Peyer's patch (tissue), 4 donors: Measurements from ENCODE around the gene ZFYVE26. TPM values are rescaled to one million over a fixed set of nuclear protein-coding genes. Genes with fewer than 3 reads are reported as not detected.

ENCODE experiments used
- DNase-seq, 3 donors: peaks; one replicate each; pipeline ENCODE4 v3.0.0-alpha.2; 2017 to 2019
- H3K27ac ChIP-seq, 4 donors: fragments of 200-600 bp; sonication (generic); one replicate each; pipeline ENCODE4 v1.5.1; 2016 to 2019
- H3K27me3 ChIP-seq, 2 donors: fragments of 200-600 bp; sonication (generic); one replicate each; pipeline ENCODE4 v1.5.1; 2019
- H3K36me3 ChIP-seq, 3 donors: fragments of 200-600 bp; sonication (generic); one replicate each; pipeline ENCODE4 v1.5.1; 2016 to 2019
- H3K4me1 ChIP-seq, 4 donors: fragments of 200-600 bp; sonication (generic); one replicate each; pipeline ENCODE4 v1.5.1; 2016 to 2019
- H3K4me3 ChIP-seq, 4 donors: fragments of 200-600 bp; sonication (generic); 1 replicate in 3 of 4; 2 replicates in 1 of 4; pipeline ENCODE4 v1.5.1; 2016 to 2019; ENCODE audit warnings: mild to moderate bottlenecking in 1 of 4
- H3K9me3 ChIP-seq, 4 donors: fragments of 200-600 bp; sonication (generic); one replicate each; pipeline ENCODE4 v1.5.1; 2016 to 2019; ENCODE audit warnings: mild to moderate bottlenecking in 1 of 4
- POLR2A ChIP-seq, 2 donors: fragments of 450-650 bp; IDR thresholded peaks; one replicate each; pipeline ENCODE4 v1.5.1; 2017; ENCODE audit warnings: antibody characterized with exemption in 2 of 2, mild to moderate bottlenecking in 2 of 2, moderate library complexity in 2 of 2
- total RNA-seq, 4 donors: library from RNA; depleted of rRNA; stranded (reverse); fragments of >200 nt; gene quantifications; one replicate each; pipeline ENCODE4 v1.1.0, GENCODE V29; 2016
- TF ChIP-seq, protein P1 (sequence below), 6 experiments: fragments of 450-650 bp in 4 of 6; fragments of 200-600 bp in 2 of 6; sonication (generic) in 1 of 6; IDR thresholded peaks; one replicate each; pipeline ENCODE4 v1.5.1; 2017 to 2019; ENCODE audit warnings: antibody characterized with exemption in 6 of 6, mild to moderate bottlenecking in 3 of 6, moderate library complexity in 1 of 6

The ZFYVE26 gene
- total RNA-seq, 4 donors from 2014 or later = 27.5 to 48.7 (median 42.6) TPM

DNA sequence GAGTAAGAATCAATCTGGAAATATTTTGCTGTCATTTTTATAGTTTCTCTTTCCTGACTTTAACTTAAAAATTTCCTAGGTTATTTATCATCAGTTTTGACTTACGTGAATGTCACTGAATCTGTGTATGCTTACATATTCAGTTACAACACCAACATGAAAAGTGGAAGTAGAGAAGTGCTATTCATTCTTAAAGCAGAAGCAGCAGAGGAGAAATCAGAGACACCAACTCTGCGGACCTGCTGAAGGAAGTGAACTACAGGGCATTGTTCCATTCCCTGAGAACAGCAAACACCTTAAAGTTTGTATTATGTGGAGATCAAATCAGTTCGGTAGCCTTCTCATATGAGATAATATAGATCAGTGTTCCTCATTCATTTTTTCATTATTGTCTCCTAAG lies 37.3 kb upstream of the ZFYVE26 start:
- Histone ChIP-seq H3K4me3 (no peak overlapping the region), H3K27me3 (no peaks in the 10 kb centered on the region), H3K27ac (no peak overlapping the region), H3K9me3 (no peaks in the 10 kb centered on the region), H3K4me1 (no peaks in the 10 kb centered on the region), H3K36me3 (no peaks in the 10 kb centered on the region)
- no peak for DNase-seq
- TF ChIP-seq, protein P1, sequence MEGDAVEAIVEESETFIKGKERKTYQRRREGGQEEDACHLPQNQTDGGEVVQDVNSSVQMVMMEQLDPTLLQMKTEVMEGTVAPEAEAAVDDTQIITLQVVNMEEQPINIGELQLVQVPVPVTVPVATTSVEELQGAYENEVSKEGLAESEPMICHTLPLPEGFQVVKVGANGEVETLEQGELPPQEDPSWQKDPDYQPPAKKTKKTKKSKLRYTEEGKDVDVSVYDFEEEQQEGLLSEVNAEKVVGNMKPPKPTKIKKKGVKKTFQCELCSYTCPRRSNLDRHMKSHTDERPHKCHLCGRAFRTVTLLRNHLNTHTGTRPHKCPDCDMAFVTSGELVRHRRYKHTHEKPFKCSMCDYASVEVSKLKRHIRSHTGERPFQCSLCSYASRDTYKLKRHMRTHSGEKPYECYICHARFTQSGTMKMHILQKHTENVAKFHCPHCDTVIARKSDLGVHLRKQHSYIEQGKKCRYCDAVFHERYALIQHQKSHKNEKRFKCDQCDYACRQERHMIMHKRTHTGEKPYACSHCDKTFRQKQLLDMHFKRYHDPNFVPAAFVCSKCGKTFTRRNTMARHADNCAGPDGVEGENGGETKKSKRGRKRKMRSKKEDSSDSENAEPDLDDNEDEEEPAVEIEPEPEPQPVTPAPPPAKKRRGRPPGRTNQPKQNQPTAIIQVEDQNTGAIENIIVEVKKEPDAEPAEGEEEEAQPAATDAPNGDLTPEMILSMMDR (IDR thresholded peaks at IDR 0.05) = no peak
- TF ChIP-seq POLR2A (IDR thresholded peaks at IDR 0.05) = no peak

DNA sequence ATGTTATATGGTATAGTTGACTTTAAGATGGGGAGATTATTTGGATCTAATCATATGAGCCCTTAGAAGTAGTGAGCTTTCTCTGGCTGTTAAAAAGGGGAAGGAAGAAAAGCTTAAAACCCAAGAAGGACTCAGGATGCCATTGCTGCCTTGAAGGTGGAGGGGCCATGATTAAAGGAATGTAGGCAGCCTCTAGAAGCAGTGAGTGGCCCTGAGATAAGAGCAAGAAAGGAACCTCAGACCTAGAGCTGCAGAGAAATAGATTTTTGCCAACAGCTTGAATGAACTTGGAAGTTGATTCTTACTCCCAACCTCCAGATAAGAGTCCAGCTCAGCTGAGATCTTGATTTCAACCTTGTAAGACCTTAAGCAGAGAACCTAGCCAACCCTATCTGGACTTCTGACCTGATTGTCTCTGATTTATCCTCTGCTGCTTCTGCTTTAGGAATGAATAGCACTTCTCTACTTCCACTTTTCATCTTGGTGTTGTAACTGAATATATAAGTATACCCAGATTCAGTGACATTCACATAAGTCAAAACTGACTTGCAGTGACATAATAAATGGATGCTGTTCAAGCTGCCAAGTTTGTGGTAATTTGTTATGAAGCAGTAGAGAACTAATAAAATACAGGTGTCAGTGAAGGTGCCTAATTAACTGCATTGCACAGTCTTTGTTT lies 36.7 kb upstream of the ZFYVE26 start:
- TF ChIP-seq POLR2A (IDR thresholded peaks at IDR 0.05) = no peak
- TF ChIP-seq, protein P1 (IDR thresholded peaks at IDR 0.05) = no peak
- Histone ChIP-seq H3K27me3 (no peaks in the 10 kb centered on the region), H3K4me1 (no peaks in the 10 kb centered on the region), H3K4me3 (no peak overlapping the region), H3K27ac (no peak overlapping the region), H3K36me3 (no peaks in the 10 kb centered on the region), H3K9me3 (no peaks in the 10 kb centered on the region)
- no peak for DNase-seq

DNA sequence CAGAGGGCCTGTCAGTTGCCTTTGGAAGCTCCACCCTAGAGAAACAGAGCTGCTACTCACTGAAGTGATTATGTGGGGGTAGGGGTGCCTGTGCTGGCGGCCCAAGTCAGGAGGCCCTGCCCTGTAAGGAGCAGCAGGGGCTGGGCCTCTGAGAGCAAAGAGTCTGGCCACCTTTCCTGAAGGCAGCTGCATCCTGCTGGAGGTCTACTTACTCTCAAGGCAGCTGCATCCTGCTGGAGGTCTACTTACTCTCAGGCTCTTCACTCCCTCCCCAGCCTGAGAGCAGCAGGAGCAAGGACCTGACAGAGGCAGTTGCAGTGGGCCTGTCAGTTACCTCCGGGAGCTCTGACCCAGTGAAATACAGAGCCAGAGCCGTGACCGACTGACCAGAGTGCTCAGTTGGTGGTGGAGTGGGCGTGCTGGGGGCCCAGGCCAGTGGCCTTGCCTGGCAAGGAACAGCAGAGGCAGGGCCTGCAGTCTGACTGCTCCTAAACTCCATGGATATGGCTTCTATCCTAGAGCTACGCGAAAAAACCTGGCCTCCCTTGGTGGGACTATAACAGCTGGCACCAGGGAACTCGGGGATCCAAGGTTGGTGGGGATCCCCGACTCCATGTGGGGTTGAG lies 35.5 kb upstream of the ZFYVE26 start:
- no peaks in the 10 kb centered on the region for H3K9me3 ChIP-seq
- TF ChIP-seq, protein P1 (IDR thresholded peaks at IDR 0.05) = no peak
- H3K4me1 ChIP-seq = no peaks in the 10 kb centered on the region
- no peaks in the 10 kb centered on the region for H3K27me3 ChIP-seq
- H3K27ac ChIP-seq = no peak overlapping the region
- no peaks in the 10 kb centered on the region for H3K36me3 ChIP-seq
- no peak for DNase-seq
- no peak overlapping the region for H3K4me3 ChIP-seq

DNA sequence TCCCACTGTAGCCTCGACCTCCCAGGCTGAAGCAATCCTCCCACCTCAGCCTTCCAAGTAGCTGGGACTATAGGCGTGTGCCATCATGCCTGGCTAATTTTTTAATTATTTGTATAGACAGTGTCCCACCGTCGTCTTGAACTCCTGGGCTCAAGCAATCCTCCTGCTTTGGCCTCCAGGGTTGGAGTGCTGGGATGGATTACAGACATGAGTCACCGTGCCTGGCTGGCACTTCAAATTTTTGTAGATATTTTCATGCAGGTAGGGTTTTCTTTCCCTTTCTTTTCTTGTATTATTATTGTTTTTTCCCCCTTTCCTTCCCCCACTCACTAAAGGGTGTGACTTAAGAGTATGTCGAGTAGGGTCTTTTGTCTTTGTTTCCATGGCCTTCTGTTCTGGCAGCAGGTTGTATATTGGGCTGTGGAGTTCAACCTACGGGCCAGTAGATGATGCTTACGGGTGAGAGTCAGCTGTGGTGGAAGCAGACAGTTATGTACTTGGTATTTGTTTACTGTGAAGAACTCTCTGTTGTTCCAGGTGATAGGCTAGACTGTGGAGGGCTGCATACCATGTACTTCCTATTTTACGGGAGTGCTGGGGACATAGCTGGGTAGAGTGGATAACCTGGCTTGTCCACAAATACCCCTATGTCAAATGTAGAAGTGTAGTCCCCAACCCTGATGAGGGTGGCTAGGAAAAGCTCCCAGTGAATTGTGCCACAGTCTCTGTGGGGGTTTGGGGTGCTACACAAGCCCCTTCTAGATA lies 33.9 kb upstream of the ZFYVE26 start:
- H3K27ac ChIP-seq = no peak overlapping the region
- no peaks in the 10 kb centered on the region for H3K9me3 ChIP-seq
- H3K4me1 ChIP-seq = no peaks in the 10 kb centered on the region
- DNase-seq = no peak
- H3K4me3 ChIP-seq = no peak overlapping the region
- no peak for TF ChIP-seq POLR2A (IDR thresholded peaks at IDR 0.05)
- TF ChIP-seq, protein P1 (IDR thresholded peaks at IDR 0.05) = no peak
- no peaks in the 10 kb centered on the region for H3K36me3 ChIP-seq
- H3K27me3 ChIP-seq = no peaks in the 10 kb centered on the region

DNA sequence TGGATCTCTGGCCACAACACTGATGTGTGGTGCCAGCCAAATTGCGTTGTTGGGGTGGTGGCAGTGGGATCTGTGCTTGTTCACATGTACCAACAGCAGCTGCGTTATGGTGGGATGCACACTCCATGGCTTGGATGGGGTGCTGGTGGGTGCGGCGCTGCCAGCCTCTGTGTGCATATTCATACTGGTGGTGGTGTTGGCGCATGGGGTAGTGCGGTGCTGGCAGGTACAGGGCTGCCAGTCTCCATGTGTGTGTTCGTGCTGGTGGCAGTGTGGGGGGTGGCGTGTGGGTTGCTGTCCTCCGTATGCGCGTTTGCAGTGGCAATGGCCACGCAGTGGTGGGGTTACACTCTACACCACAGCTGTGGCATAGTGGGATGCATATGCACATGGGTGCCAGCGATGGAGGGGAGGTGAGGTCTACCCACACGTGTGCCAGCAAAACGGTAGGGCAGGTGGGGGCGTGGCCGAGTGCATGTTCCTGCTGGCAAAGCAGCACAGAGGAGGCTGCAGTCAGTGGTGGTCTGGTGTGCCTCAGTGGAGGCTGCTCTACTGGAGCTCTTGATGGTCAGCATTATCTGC lies 29.7 kb upstream of the ZFYVE26 start:
- no peak for DNase-seq
- Histone ChIP-seq H3K27me3 (no peaks in the 10 kb centered on the region), H3K36me3 (no peaks in the 10 kb centered on the region), H3K4me1 (no peaks in the 10 kb centered on the region), H3K4me3 (no peak overlapping the region), H3K9me3 (no peaks in the 10 kb centered on the region), H3K27ac (no peak overlapping the region)
- TF ChIP-seq, protein P1 (IDR thresholded peaks at IDR 0.05) = no peak
- TF ChIP-seq POLR2A (IDR thresholded peaks at IDR 0.05) = no peak
